Sigmoid colon (tissue), 4 donors: ENCODE data around the gene PPT2.
"Not testable (repeated sequence)": the region's sequence is repeated elsewhere in the genome, so short reads cannot be mapped to it uniquely, and the experiment has no call there.

ENCODE experiments used
- CTCF ChIP-seq, 4 experiments: fragments of 450-650 bp in 3 of 4; fragments of 200-600 bp in 1 of 4; IDR thresholded peaks; one replicate each; pipeline ENCODE4 v1.5.1; 2016 to 2019; ENCODE audit warnings: antibody characterized with exemption in 4 of 4, mild to moderate bottlenecking in 3 of 4, moderate library complexity in 2 of 4
- EP300 ChIP-seq, 4 donors: sonication (generic); formaldehyde crosslinking; IDR thresholded peaks; one replicate each; pipeline ENCODE4 v1.6.1; 2017; ENCODE audit warnings: antibody characterized with exemption in 4 of 4
- POLR2A ChIP-seq, 2 donors: fragments of 450-650 bp; IDR thresholded peaks; one replicate each; pipeline ENCODE4 v1.6.1; 2016; ENCODE audit warnings: antibody characterized with exemption in 2 of 2, mild to moderate bottlenecking in 2 of 2, moderate library complexity in 2 of 2
- POLR2AphosphoS5 ChIP-seq, 4 donors: sonication (generic); formaldehyde crosslinking; IDR thresholded peaks; one replicate each; pipeline ENCODE4 v1.6.1; 2017; ENCODE audit warnings: antibody characterized with exemption in 4 of 4

GRCh38 chr6:32144238-32144637 is 9.7 kb upstream of the PPT2 start:
- not testable (repeated sequence) for TF ChIP-seq POLR2AphosphoS5, POLR2A, CTCF, EP300 (IDR thresholded peaks at IDR 0.05)
